ENCODE data around the gene KRTAP2-3. TPM values are rescaled to one million over a fixed set of nuclear protein-coding genes. Genes with fewer than 3 reads are reported as not detected.
A peak's percentile ranks its signal among the peaks of the same experiment; 100 is the strongest.
"Not testable (repeated sequence)": the region's sequence is repeated elsewhere in the genome, so short reads cannot be mapped to it uniquely, and the experiment has no call there.

The KRTAP2-3 gene
- total RNA-seq (ENCODE audit: low replicate concordance) = 0.98 TPM in 1 of 2 replicates, not detected in the other
- long read RNA-seq = 0 reads

GRCh38 chr17:41060052-41060604 lies at the start of gene KRTAP2-3:
KRTAP2-3 (minus strand) TSS chr17:41060114; CDS start chr17:41060050, 64 bp downstream.
- Mint-ChIP-seq H3K4me3 (no peak within 1 kb of the TSS), H3K27me3 (no peaks in the 10 kb centered on the region), H3K27ac (peak within 1 kb of the TSS; percentile 53), H3K4me1 (ENCODE audit: unreplicated experiment) (peaks cover 18% of the 10 kb centered on the region), H3K9me3 (peaks cover 10% of the 10 kb centered on the region), H3K36me3 (no peaks in the 10 kb centered on the region)
- TF ChIP-seq CTCF (conservative IDR thresholded peaks at IDR 0.05) = no peak
- no peak for DNase-seq (ENCODE audit: extremely low spot score, unreplicated experiment)

- H3K36me3 Mint-ChIP-seq; H3K4me3 Mint-ChIP-seq; H3K4me1 Mint-ChIP-seq (ENCODE audit: unreplicated experiment); H3K27ac Mint-ChIP-seq; DNase-seq (ENCODE audit: extremely low spot score, unreplicated experiment); H3K9me3 Mint-ChIP-seq; H3K27me3 Mint-ChIP-seq: not testable (repeated sequence)
Measured at GRCh38 chr17:41108728-41109386, 48.9 kb upstream of the KRTAP2-3 start.

- Mint-ChIP-seq H3K4me3 (peak overlapping the region; percentile 24), H3K36me3 (no peaks in the 10 kb centered on the region), H3K27me3 (no peaks in the 10 kb centered on the region), H3K9me3 (peaks cover 6% of the 10 kb centered on the region), H3K4me1 (ENCODE audit: unreplicated experiment) (peaks cover 4% of the 10 kb centered on the region), H3K27ac (peak overlapping the region; percentile 24)
- TF ChIP-seq CTCF (conservative IDR thresholded peaks at IDR 0.05) = no peak
- DNase-seq (ENCODE audit: extremely low spot score, unreplicated experiment) = no peak
Measured at GRCh38 chr17:41107941-41108450, 48.1 kb upstream of the KRTAP2-3 start.

- not testable (repeated sequence) for DNase-seq (ENCODE audit: extremely low spot score, unreplicated experiment); H3K9me3 Mint-ChIP-seq; H3K36me3 Mint-ChIP-seq; H3K27ac Mint-ChIP-seq; H3K27me3 Mint-ChIP-seq; H3K4me3 Mint-ChIP-seq; H3K4me1 Mint-ChIP-seq (ENCODE audit: unreplicated experiment)
Measured at GRCh38 chr17:41105347-41105746, 45.4 kb upstream of the KRTAP2-3 start, which contains the start of gene KRTAP4-9. KRTAP4-9 (plus strand) TSS chr17:41105389; CDS start chr17:41105389, 0 bp downstream.

- not testable (repeated sequence) for H3K36me3 Mint-ChIP-seq; DNase-seq (ENCODE audit: extremely low spot score, unreplicated experiment); H3K4me3 Mint-ChIP-seq; H3K27ac Mint-ChIP-seq; H3K27me3 Mint-ChIP-seq
- H3K9me3 Mint-ChIP-seq = peaks cover 12% of the 10 kb centered on the region
- H3K4me1 Mint-ChIP-seq (ENCODE audit: unreplicated experiment) = peaks cover 14% of the 10 kb centered on the region
Measured at GRCh38 chr17:41104386-41105038, 44.6 kb upstream of the KRTAP2-3 start.

GRCh38 chr17:41103896-41104295 lies 44.0 kb upstream of the KRTAP2-3 start:
- H3K27ac Mint-ChIP-seq = no peak overlapping the region
- no peak for DNase-seq (ENCODE audit: extremely low spot score, unreplicated experiment)
- H3K9me3 Mint-ChIP-seq = peaks cover 10% of the 10 kb centered on the region
- TF ChIP-seq CTCF (conservative IDR thresholded peaks at IDR 0.05) = no peak
- H3K4me1 Mint-ChIP-seq (ENCODE audit: unreplicated experiment) = peaks cover 14% of the 10 kb centered on the region
- H3K36me3 Mint-ChIP-seq = peaks cover 5% of the 10 kb centered on the region
- no peak overlapping the region for H3K4me3 Mint-ChIP-seq
- no peaks in the 10 kb centered on the region for H3K27me3 Mint-ChIP-seq
